Esophagus squamous epithelium (tissue), 4 donors: ENCODE measurements around the gene TEAD1.

Experiments used
- POLR2A ChIP-seq, 4 donors: fragments of 450-650 bp; IDR thresholded peaks; one replicate each; pipeline ENCODE4 v1.6.1; 2017; ENCODE audit warnings: antibody characterized with exemption in 4 of 4, mild to moderate bottlenecking in 4 of 4, moderate library complexity in 3 of 4
- TF ChIP-seq, protein P1 (sequence below), 6 experiments: fragments of 450-650 bp in 4 of 6; fragments of 200-600 bp in 2 of 6; sonication (generic) in 2 of 6; IDR thresholded peaks; one replicate each; pipeline ENCODE4 v1.5.1; 2016 to 2019; ENCODE audit warnings: antibody characterized with exemption in 6 of 6, mild to moderate bottlenecking in 4 of 6, moderate library complexity in 4 of 6

DNA sequence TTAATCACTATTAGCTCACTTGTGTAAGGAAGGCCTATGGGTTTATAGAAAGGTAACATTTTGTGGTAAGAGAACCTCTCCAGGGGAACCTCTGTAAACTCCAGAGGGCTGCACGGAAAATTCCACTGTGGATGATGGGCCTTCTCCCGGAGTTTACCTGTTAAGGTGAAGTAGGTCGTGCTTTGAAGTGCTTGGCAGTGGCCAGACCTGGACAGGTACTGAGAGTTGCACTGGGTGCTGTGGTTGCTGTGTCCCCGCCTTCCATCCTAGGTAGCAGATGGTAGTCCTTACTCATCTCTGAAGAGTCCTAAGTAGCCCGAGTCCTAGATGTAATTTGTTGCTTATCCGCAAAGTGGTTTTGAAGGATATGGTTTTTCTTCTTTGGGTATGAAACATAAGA lies 133.4 kb downstream of the TEAD1 start:
- TF ChIP-seq POLR2A (IDR thresholded peaks at IDR 0.05), result no peak
- TF ChIP-seq, protein P1, sequence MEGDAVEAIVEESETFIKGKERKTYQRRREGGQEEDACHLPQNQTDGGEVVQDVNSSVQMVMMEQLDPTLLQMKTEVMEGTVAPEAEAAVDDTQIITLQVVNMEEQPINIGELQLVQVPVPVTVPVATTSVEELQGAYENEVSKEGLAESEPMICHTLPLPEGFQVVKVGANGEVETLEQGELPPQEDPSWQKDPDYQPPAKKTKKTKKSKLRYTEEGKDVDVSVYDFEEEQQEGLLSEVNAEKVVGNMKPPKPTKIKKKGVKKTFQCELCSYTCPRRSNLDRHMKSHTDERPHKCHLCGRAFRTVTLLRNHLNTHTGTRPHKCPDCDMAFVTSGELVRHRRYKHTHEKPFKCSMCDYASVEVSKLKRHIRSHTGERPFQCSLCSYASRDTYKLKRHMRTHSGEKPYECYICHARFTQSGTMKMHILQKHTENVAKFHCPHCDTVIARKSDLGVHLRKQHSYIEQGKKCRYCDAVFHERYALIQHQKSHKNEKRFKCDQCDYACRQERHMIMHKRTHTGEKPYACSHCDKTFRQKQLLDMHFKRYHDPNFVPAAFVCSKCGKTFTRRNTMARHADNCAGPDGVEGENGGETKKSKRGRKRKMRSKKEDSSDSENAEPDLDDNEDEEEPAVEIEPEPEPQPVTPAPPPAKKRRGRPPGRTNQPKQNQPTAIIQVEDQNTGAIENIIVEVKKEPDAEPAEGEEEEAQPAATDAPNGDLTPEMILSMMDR (IDR thresholded peaks at IDR 0.05), result no peak
